ENCODE measurements around the gene PEX14. TPM values are rescaled to one million over a fixed set of nuclear protein-coding genes. Genes with fewer than 3 reads are reported as not detected.

The PEX14 gene
- total RNA-seq, 2 donors from 2014 or later = 24.3 to 26.0 TPM

DNA sequence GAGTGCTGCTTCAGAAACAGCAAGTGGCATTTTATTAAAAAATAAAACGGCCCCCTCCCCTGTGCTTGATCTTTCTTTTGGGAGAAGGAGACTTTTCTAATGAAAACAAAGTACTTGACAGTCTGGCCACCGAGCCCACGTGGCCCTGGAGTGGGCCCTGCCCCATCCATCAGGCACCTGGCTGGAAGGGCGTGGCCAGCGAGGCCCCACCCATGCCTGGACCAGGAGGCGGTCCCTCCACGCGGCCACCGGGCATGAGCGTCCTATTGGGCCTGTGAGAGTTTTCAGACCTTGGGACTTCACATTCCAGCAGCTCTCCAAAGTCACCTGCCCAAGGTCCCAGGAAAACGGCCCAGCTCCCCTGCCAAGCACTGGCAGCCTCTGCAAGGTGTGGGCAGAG lies 177.0 kb downstream of the PEX14 start:
- Histone ChIP-seq H3K4me1 (ENCODE audit: control insufficient read depth, insufficient read depth, low read length) (peaks cover 4% of the 10 kb centered on the region), H3K9me3 (ENCODE audit: control insufficient read depth, low read length) (no peaks in the 10 kb centered on the region), H3K27ac (ENCODE audit: low read depth, low read length) (peak overlapping the region; percentile 16), H3K27me3 (ENCODE audit: control insufficient read depth, insufficient read depth, low read length, poor library complexity, severe bottlenecking) (peaks cover 35% of the 10 kb centered on the region), H3K9ac (ENCODE audit: extremely low read depth, low read length, poor library complexity, severe bottlenecking) (no peak overlapping the region), H3K4me3 (ENCODE audit: low read length) (no peak overlapping the region), H3K36me3 (ENCODE audit: control insufficient read depth, insufficient read depth, low read length) (no peaks in the 10 kb centered on the region)
- no peaks in the 10 kb centered on the region for H3K4me1 Mint-ChIP-seq
- H3K27ac Mint-ChIP-seq = no peak overlapping the region
- TF ChIP-seq, protein P1, sequence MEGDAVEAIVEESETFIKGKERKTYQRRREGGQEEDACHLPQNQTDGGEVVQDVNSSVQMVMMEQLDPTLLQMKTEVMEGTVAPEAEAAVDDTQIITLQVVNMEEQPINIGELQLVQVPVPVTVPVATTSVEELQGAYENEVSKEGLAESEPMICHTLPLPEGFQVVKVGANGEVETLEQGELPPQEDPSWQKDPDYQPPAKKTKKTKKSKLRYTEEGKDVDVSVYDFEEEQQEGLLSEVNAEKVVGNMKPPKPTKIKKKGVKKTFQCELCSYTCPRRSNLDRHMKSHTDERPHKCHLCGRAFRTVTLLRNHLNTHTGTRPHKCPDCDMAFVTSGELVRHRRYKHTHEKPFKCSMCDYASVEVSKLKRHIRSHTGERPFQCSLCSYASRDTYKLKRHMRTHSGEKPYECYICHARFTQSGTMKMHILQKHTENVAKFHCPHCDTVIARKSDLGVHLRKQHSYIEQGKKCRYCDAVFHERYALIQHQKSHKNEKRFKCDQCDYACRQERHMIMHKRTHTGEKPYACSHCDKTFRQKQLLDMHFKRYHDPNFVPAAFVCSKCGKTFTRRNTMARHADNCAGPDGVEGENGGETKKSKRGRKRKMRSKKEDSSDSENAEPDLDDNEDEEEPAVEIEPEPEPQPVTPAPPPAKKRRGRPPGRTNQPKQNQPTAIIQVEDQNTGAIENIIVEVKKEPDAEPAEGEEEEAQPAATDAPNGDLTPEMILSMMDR (conservative IDR thresholded peaks at IDR 0.05) = no peak
- H3K9me3 Mint-ChIP-seq = no peaks in the 10 kb centered on the region
- H3K36me3 Mint-ChIP-seq (ENCODE audit: low read depth) = no peaks in the 10 kb centered on the region
- no peaks in the 10 kb centered on the region for H3K27me3 Mint-ChIP-seq (ENCODE audit: insufficient read depth)
- WGBS, 2 experiments (ENCODE audit: insufficient coverage in 1 of 2, insufficient read length in 1 of 2) = 51 to 68% methylated on average over 11 of the region's 11 CpGs
- H3K4me3 Mint-ChIP-seq = no peak overlapping the region
- peak; percentile 87 for DNase-seq

DNA sequence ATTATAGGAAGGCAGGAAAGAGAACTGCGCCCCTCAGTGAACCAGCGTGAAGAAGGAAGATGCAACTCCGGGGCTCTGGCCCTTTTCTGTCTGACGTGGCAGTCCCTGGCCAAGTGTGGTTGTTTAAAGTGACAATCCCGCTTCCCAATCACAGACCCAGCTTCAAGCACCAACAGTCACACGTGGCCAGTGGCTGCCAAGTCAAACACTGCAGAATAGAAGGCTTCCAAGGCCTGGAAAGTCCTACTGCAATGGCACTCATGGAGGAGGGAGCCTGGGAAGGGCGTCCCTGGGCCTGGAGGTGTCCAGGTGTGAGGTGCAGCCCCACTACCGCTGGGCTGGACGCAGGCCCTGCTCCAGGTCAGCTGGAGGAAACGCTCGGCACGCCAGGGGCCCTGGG lies 177.9 kb downstream of the PEX14 start:
- Histone ChIP-seq H3K27ac (ENCODE audit: low read depth, low read length) (no peak overlapping the region), H3K9me3 (ENCODE audit: control insufficient read depth, low read length) (no peaks in the 10 kb centered on the region), H3K4me3 (ENCODE audit: low read length) (no peak overlapping the region), H3K36me3 (ENCODE audit: control insufficient read depth, insufficient read depth, low read length) (no peaks in the 10 kb centered on the region), H3K4me1 (ENCODE audit: control insufficient read depth, insufficient read depth, low read length) (peaks cover 4% of the 10 kb centered on the region), H3K27me3 (ENCODE audit: control insufficient read depth, insufficient read depth, low read length, poor library complexity, severe bottlenecking) (peaks cover 35% of the 10 kb centered on the region), H3K9ac (ENCODE audit: extremely low read depth, low read length, poor library complexity, severe bottlenecking) (no peak overlapping the region)
- TF ChIP-seq, protein P1 (conservative IDR thresholded peaks at IDR 0.05) = no peak
- H3K9me3 Mint-ChIP-seq = no peaks in the 10 kb centered on the region
- H3K4me1 Mint-ChIP-seq = no peaks in the 10 kb centered on the region
- H3K36me3 Mint-ChIP-seq (ENCODE audit: low read depth) = no peaks in the 10 kb centered on the region
- no peak overlapping the region for H3K4me3 Mint-ChIP-seq
- H3K27ac Mint-ChIP-seq = no peak overlapping the region
- DNase-seq = no peak
- H3K27me3 Mint-ChIP-seq (ENCODE audit: insufficient read depth) = no peaks in the 10 kb centered on the region
- 93 to 96% methylated on average over 4 to 12 of the region's 12 CpGs for WGBS, 2 experiments (ENCODE audit: insufficient coverage in 1 of 2, insufficient read length in 1 of 2)

DNA sequence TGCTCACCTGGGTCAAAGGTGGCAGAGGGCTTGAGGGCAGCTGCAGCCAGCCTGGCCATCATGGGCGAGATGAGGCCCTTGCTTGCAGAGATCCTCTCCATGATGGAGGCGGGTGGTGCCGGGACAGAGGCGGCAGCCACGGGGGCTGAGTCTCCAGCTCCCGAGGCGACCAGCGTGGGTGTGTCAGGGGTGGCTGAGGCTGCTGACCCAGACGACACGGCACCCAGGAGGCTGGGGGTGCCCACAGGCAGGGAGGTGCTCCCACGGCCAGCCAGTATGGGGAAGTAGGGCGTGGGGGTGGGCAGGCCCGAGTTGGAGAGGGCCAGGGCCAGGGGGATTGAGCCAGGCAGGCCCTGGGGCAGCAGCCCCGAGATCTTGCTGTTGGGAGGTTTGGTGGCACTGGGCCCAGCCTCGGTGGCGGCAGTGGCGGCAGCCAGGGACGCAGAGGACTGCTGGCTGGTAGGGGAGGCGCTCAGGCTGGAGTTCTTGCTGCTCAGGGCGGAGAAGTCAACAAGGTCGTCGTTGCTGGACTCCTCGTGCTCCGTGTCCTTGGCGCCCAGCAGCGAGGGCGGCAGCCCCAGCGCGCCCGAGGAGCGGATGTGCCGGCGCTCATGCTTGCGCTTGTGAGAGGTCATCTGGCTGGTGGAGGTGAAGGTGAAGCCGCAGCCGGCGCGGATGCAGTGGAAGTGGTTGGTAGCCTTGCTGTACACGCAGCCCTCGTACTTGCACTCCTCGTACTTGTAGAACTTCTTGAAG lies 178.8 kb downstream of the PEX14 start:
- DNase-seq = no peak
- no peak overlapping the region for H3K27ac Mint-ChIP-seq
- H3K9me3 Mint-ChIP-seq = no peaks in the 10 kb centered on the region
- TF ChIP-seq, protein P1 (conservative IDR thresholded peaks at IDR 0.05) = no peak
- no peaks in the 10 kb centered on the region for H3K4me1 Mint-ChIP-seq
- no peak overlapping the region for H3K27ac ChIP-seq (ENCODE audit: low read depth, low read length)
- H3K4me3 Mint-ChIP-seq = no peak overlapping the region
- peaks cover 35% of the 10 kb centered on the region for H3K27me3 ChIP-seq (ENCODE audit: control insufficient read depth, insufficient read depth, low read length, poor library complexity, severe bottlenecking)
- H3K4me1 ChIP-seq (ENCODE audit: control insufficient read depth, insufficient read depth, low read length) = peaks cover 4% of the 10 kb centered on the region
- H3K36me3 Mint-ChIP-seq (ENCODE audit: low read depth) = no peaks in the 10 kb centered on the region
- H3K9me3 ChIP-seq (ENCODE audit: control insufficient read depth, low read length) = no peaks in the 10 kb centered on the region
- no peak overlapping the region for H3K4me3 ChIP-seq (ENCODE audit: low read length)
- H3K9ac ChIP-seq (ENCODE audit: extremely low read depth, low read length, poor library complexity, severe bottlenecking) = no peak overlapping the region
- no peaks in the 10 kb centered on the region for H3K27me3 Mint-ChIP-seq (ENCODE audit: insufficient read depth)
- WGBS, 2 experiments (ENCODE audit: insufficient coverage in 1 of 2, insufficient read length in 1 of 2) = 92 to 99% methylated on average over 34 to 41 of the region's 41 CpGs
- no peaks in the 10 kb centered on the region for H3K36me3 ChIP-seq (ENCODE audit: control insufficient read depth, insufficient read depth, low read length)

Data from endodermal cell (in vitro differentiated cells).